ENCODE data around the gene SLC12A5. TPM values are rescaled to one million over a fixed set of nuclear protein-coding genes. Genes with fewer than 3 reads are reported as not detected.

The SLC12A5 gene
- total RNA-seq, 1 donor from 2014 or later = 5.1 TPM

DNA sequence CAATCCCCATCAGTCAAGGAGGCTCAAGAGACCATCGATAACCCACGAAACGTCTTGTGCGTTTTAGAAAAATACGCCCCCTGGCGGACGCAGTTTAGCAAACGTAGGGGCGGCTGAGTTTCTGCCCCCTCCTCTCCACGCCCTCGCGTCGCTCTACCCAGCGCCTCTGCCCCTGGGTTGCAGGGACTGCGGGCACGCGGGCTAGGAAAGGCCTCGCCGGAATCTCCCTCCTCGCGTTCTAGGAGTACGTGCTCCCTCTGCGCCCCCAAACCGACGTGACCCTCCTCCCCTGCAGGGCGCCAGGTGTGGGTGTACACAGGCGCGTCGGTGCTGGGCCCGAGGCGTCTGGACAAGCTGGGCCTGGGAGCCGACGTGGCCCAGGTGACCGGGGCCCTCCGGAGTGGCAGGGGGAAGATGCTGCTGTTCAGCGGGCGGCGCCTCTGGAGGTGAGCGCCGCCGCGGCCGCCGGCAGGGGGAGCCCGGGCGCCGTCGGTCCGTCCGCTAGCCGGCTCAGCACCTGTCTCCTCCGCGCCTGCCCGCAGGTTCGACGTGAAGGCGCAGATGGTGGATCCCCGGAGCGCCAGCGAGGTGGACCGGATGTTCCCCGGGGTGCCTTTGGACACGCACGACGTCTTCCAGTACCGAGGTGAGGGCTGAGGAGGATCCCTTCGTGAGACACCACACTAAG, 15.0 kb upstream of the SLC12A5 start:
- H3K27me3 Mint-ChIP-seq = peaks cover 84% of the 10 kb centered on the region
- no peaks in the 10 kb centered on the region for H3K4me1 Mint-ChIP-seq (ENCODE audit: unreplicated experiment)
- no peak for DNase-seq (ENCODE audit: extremely low spot score, unreplicated experiment)
- H3K27ac Mint-ChIP-seq = no peak overlapping the region
- H3K36me3 Mint-ChIP-seq = no peaks in the 10 kb centered on the region
- H3K4me3 Mint-ChIP-seq = peak overlapping the region; percentile 41
- H3K9me3 Mint-ChIP-seq = no peaks in the 10 kb centered on the region
- TF ChIP-seq, protein P1, sequence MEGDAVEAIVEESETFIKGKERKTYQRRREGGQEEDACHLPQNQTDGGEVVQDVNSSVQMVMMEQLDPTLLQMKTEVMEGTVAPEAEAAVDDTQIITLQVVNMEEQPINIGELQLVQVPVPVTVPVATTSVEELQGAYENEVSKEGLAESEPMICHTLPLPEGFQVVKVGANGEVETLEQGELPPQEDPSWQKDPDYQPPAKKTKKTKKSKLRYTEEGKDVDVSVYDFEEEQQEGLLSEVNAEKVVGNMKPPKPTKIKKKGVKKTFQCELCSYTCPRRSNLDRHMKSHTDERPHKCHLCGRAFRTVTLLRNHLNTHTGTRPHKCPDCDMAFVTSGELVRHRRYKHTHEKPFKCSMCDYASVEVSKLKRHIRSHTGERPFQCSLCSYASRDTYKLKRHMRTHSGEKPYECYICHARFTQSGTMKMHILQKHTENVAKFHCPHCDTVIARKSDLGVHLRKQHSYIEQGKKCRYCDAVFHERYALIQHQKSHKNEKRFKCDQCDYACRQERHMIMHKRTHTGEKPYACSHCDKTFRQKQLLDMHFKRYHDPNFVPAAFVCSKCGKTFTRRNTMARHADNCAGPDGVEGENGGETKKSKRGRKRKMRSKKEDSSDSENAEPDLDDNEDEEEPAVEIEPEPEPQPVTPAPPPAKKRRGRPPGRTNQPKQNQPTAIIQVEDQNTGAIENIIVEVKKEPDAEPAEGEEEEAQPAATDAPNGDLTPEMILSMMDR (conservative IDR thresholded peaks at IDR 0.05) = peak; percentile 79

DNA sequence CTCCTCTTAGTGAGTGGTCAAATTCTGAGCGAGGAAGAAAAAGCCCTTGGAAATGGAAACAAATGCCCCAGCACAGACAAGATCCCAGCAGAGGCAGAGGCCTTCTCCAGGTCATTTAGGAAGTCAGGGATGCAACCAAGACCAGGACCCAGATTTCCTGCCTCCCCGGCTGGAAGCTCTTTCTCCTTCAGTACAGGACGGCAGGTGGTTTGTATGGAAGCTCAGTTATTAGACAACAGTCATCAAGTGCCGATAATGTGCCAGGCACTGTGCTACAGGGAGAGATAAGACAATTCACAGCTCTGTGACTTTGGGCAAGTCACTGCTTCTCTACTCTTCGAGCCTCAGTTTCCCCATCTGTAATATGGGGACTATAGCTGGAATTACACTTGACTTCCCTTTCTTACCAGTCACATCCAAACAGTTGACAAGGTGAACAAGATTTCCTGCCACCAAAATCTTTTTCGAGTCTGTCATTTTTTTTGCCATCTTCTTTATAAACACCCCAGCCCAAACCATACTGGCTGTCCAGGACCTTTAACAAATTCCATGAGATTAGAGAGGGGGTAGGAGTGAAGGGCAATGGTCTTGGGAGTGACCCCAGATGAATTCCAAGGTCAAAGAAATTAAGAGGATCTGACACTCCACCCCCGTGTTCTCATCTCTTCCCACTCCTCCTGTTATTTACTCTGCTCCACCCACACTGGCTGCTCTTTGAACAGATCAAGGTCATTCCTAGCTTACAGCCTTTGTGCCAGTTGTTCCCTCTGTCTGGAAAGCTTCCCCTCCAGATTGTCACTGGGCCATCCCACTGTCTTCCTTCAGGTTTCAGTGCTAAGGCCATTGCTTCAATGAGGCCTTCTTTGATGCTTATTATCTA, 14.3 kb upstream of the SLC12A5 start:
- H3K27me3 Mint-ChIP-seq = peaks cover 78% of the 10 kb centered on the region
- no peak overlapping the region for H3K27ac Mint-ChIP-seq
- TF ChIP-seq, protein P1 (conservative IDR thresholded peaks at IDR 0.05) = no peak
- H3K4me3 Mint-ChIP-seq = peak overlapping the region; percentile 41
- H3K36me3 Mint-ChIP-seq = no peaks in the 10 kb centered on the region
- DNase-seq (ENCODE audit: extremely low spot score, unreplicated experiment) = no peak
- H3K4me1 Mint-ChIP-seq (ENCODE audit: unreplicated experiment) = no peaks in the 10 kb centered on the region
- no peaks in the 10 kb centered on the region for H3K9me3 Mint-ChIP-seq

- Mint-ChIP-seq H3K4me1 (ENCODE audit: unreplicated experiment) (no peaks in the 10 kb centered on the region), H3K9me3 (no peaks in the 10 kb centered on the region), H3K27ac (no peak overlapping the region), H3K4me3 (no peak overlapping the region), H3K36me3 (no peaks in the 10 kb centered on the region), H3K27me3 (peaks cover 73% of the 10 kb centered on the region)
- TF ChIP-seq, protein P1 (conservative IDR thresholded peaks at IDR 0.05) = no peak
- no peak for DNase-seq (ENCODE audit: extremely low spot score, unreplicated experiment)
Measured at GRCh38 chr20:46017272-46017671, 11.7 kb upstream of the SLC12A5 start.

GRCh38 chr20:46018112-46018511, 10.9 kb upstream of the SLC12A5 start:
- Mint-ChIP-seq H3K4me3 (no peak overlapping the region), H3K36me3 (no peaks in the 10 kb centered on the region), H3K9me3 (no peaks in the 10 kb centered on the region), H3K27ac (no peak overlapping the region), H3K27me3 (peaks cover 70% of the 10 kb centered on the region), H3K4me1 (ENCODE audit: unreplicated experiment) (peaks cover under 1% of the 10 kb centered on the region)
- no peak for DNase-seq (ENCODE audit: extremely low spot score, unreplicated experiment)
- TF ChIP-seq, protein P1 (conservative IDR thresholded peaks at IDR 0.05) = no peak

DNA sequence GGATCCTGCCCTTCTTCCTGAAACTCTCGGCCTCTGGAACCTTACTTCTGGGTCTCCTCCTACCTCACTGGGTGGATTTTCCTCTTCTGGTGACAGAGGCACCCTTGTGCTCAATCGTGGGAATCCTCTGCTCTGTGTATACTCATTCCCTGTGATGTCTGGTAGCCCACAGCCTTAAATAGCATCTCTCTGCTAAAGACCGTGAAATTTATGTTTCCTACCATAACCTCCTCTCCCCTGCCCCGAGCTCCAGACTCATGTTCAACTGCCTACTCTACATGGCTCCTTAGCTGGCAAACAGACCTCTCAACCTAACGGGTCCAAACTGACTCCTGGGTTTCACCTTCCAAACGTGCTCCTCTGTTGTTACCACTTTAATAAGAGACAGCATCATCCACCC, 10.4 kb upstream of the SLC12A5 start:
- no peak overlapping the region for H3K4me3 Mint-ChIP-seq
- H3K27ac Mint-ChIP-seq = no peak overlapping the region
- no peaks in the 10 kb centered on the region for H3K9me3 Mint-ChIP-seq
- H3K36me3 Mint-ChIP-seq = no peaks in the 10 kb centered on the region
- H3K27me3 Mint-ChIP-seq = peaks cover 71% of the 10 kb centered on the region
- DNase-seq (ENCODE audit: extremely low spot score, unreplicated experiment) = no peak
- TF ChIP-seq, protein P1 (conservative IDR thresholded peaks at IDR 0.05) = no peak
- peaks cover 6% of the 10 kb centered on the region for H3K4me1 Mint-ChIP-seq (ENCODE audit: unreplicated experiment)
